ENCODE data around the gene ATP5ME.

DNA sequence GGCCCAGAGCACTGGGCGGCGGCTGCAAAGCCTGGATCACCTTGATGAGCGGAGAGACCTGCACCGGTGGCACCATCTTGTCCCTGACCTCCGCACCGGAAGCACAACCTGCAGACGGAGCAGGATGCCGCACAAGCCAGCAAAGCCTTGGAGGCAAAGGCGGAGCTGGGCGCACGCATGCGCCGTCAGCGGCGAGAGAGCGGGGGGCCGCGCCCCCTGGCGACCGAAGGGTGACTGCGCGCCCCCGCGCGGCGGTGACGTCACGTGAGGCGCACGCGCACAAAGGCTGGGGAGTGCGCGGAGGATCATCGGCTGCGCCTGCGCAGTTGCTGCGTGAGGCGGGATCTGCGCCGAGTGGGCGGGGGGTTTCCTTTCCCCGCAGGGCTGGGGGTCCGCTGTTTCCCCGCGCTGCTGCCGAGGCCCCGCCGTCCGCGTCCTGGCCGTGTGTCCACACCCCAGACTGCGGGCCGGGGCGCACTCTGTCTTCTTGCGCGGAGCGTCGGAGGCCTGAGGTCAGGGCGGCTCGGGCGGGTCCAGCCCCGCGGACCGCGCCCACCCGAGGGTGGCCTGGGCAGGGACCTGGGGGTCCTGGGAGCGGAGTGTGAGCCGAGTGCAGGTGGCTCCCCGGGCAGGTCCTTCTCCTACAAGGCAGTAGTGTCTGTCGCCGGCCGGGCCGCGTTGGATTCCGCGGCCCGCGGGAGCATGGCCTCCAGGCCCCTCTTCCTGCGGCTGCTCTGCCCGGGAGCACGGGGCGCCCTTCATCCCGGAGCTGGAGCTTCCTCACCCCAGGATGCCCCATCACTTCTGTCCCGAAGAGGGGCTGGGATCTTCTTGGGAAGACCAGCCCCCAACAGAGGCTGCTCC is at the start of gene ATP5ME, which contains the start of gene MYL5:
- TF ChIP-seq, protein P1, sequence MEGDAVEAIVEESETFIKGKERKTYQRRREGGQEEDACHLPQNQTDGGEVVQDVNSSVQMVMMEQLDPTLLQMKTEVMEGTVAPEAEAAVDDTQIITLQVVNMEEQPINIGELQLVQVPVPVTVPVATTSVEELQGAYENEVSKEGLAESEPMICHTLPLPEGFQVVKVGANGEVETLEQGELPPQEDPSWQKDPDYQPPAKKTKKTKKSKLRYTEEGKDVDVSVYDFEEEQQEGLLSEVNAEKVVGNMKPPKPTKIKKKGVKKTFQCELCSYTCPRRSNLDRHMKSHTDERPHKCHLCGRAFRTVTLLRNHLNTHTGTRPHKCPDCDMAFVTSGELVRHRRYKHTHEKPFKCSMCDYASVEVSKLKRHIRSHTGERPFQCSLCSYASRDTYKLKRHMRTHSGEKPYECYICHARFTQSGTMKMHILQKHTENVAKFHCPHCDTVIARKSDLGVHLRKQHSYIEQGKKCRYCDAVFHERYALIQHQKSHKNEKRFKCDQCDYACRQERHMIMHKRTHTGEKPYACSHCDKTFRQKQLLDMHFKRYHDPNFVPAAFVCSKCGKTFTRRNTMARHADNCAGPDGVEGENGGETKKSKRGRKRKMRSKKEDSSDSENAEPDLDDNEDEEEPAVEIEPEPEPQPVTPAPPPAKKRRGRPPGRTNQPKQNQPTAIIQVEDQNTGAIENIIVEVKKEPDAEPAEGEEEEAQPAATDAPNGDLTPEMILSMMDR (IDR thresholded peaks at IDR 0.05; ENCODE audit: poor library complexity), result peak; percentile 99
- TF ChIP-seq EZH2 (IDR thresholded peaks at IDR 0.05; ENCODE audit: borderline replicate concordance) (no peak), EZH2phosphoT487 (IDR thresholded peaks at IDR 0.05; ENCODE audit: low read depth, severe bottlenecking, unreplicated experiment) (no peak)
